Neural cell (in vitro differentiated cells): ENCODE data around the gene TPI1. TPM values are rescaled to one million over a fixed set of nuclear protein-coding genes. Genes with fewer than 3 reads are reported as not detected.

Experiments
- H2AFZ ChIP-seq: fragments of 200-600, 300-800 bp; sonication (generic), shearing (Covaris generic); 2 replicates; pipeline ENCODE4 v1.6.0; 2014; ENCODE audit warnings: low read depth, mild to moderate bottlenecking, antibody characterized with exemption, low read length, moderate library complexity
- H3F3A ChIP-seq: fragments of 200-600 bp; shearing (Covaris generic); 2 replicates; pipeline ENCODE4 v1.6.1; 2016; ENCODE audit warnings: mild to moderate bottlenecking, moderate library complexity, mixed read lengths, antibody characterized with exemption, low read length; ENCODE audit not compliant: insufficient read depth, poor library complexity, severe bottlenecking
- H3K27ac ChIP-seq: fragments of 200-600, 300-800 bp; sonication (generic), shearing (Covaris generic); 2 replicates; pipeline ENCODE4 v1.5.1; 2014; ENCODE audit warnings: mild to moderate bottlenecking, low read length, moderate library complexity
- H3K27me3 ChIP-seq: fragments of 300-800, 200-600 bp; sonication (generic), shearing (Covaris generic); 2 replicates; pipeline ENCODE4 v1.6.0; 2014; ENCODE audit warnings: mild to moderate bottlenecking, low read depth, low read length, moderate library complexity; ENCODE audit not compliant: insufficient read depth
- H3K36me3 ChIP-seq: fragments of 300-800, 200-600 bp; sonication (generic), shearing (Covaris generic); 2 replicates; pipeline ENCODE4 v1.5.1; 2014; ENCODE audit warnings: mild to moderate bottlenecking, antibody characterized with exemption, low read length, moderate library complexity; ENCODE audit not compliant: insufficient read depth
- H3K4me2 ChIP-seq: fragments of 300-800, 200-600 bp; sonication (generic), shearing (Covaris generic); 2 replicates; pipeline ENCODE4 v1.6.0; 2014; ENCODE audit warnings: mild to moderate bottlenecking, low read length
- H3K4me3 ChIP-seq: fragments of 300-800, 200-600 bp; sonication (generic), shearing (Covaris generic); 2 replicates; pipeline ENCODE4 v1.5.1; 2014; ENCODE audit warnings: mild to moderate bottlenecking, low read length, moderate library complexity
- H3K79me2 ChIP-seq: fragments of 200-600 bp; shearing (Covaris generic); replicated peaks from 2 replicates; pipeline ENCODE4 v1.6.0; 2014; ENCODE audit warnings: mild to moderate bottlenecking, low read length, moderate library complexity; ENCODE audit not compliant: insufficient read depth
- H3K9ac ChIP-seq: fragments of 300-800, 200-600 bp; sonication (generic), shearing (Covaris generic); 2 replicates; pipeline ENCODE4 v1.6.1; 2016; ENCODE audit warnings: mild to moderate bottlenecking, low read length, mixed read lengths
- H3K9me2 ChIP-seq: fragments of 200-600 bp; shearing (Covaris generic); 2 replicates; pipeline ENCODE4 v1.6.1; 2016; ENCODE audit warnings: mild to moderate bottlenecking, low read length, mixed read lengths; ENCODE audit not compliant: insufficient read depth
- H3K9me3 ChIP-seq: fragments of 200-600, 300-800 bp; sonication (generic), shearing (Covaris generic); 2 replicates; pipeline ENCODE4 v1.6.1; 2016; ENCODE audit warnings: mild to moderate bottlenecking, mixed run types, low read length, moderate library complexity, mixed read lengths
- H4K20me1 ChIP-seq: fragments of 200-600 bp; shearing (Covaris generic); 2 replicates; pipeline ENCODE4 v1.6.1; 2016; ENCODE audit warnings: mild to moderate bottlenecking, mixed run types; ENCODE audit not compliant: insufficient read depth
- EP300 ChIP-seq: fragments of 450-650 bp; conservative IDR thresholded peaks from 2 replicates; pipeline ENCODE4 v1.6.1; 2014; ENCODE audit warnings: antibody characterized with exemption, mild to moderate bottlenecking, moderate library complexity; ENCODE audit not compliant: poor library complexity, severe bottlenecking
- EZH2 ChIP-seq: fragments of 200-600, 300-800 bp; shearing (Covaris generic), sonication (generic); IDR thresholded peaks from 2 replicates; pipeline ENCODE4 v1.6.1; 2014; ENCODE audit warnings: antibody characterized with exemption, low read length, borderline replicate concordance, mild to moderate bottlenecking; ENCODE audit not compliant: insufficient read depth, poor library complexity, severe bottlenecking
- MXI1 ChIP-seq: fragments of 450-650 bp; conservative IDR thresholded peaks from 2 replicates; pipeline ENCODE4 v1.6.1; 2014; ENCODE audit warnings: antibody characterized with exemption, mild to moderate bottlenecking; ENCODE audit not compliant: poor library complexity, severe bottlenecking
- POLR2AphosphoS5 ChIP-seq: IDR thresholded peaks from 2 replicates; pipeline ENCODE4 v1.6.1; 2012
- RAD21 ChIP-seq: fragments of 450-650 bp; conservative IDR thresholded peaks from 2 replicates; pipeline ENCODE4 v1.6.1; 2014; ENCODE audit warnings: antibody characterized with exemption, mild to moderate bottlenecking, moderate library complexity
- REST ChIP-seq: IDR thresholded peaks from 2 replicates; pipeline ENCODE4 v1.6.1; 2012; ENCODE audit warnings: borderline replicate concordance
- SMC3 ChIP-seq: fragments of 450-650 bp; conservative IDR thresholded peaks from 2 replicates; pipeline ENCODE4 v1.6.1; 2014; ENCODE audit warnings: antibody characterized with exemption, mild to moderate bottlenecking, moderate library complexity; ENCODE audit not compliant: poor library complexity
- TAF1 ChIP-seq: IDR thresholded peaks from 2 replicates; pipeline ENCODE4 v1.6.1; 2012; ENCODE audit warnings: low read depth
- polyA plus RNA-seq: library from polyadenylated mRNA; depleted of rRNA; stranded (reverse); fragments of >200 nt; gene quantifications from 2 replicates; pipeline ENCODE4 v1.2.3, GENCODE V29; 2014
- TF ChIP-seq, protein P1 (sequence below): fragments of 450-650 bp; IDR thresholded peaks from 2 replicates; pipeline ENCODE4 v1.5.1; 2014; ENCODE audit warnings: antibody characterized with exemption, mild to moderate bottlenecking, moderate library complexity; ENCODE audit not compliant: poor library complexity, severe bottlenecking

The TPI1 gene
- polyA plus RNA-seq, 1 donor from 2014 or later = 288 TPM

DNA sequence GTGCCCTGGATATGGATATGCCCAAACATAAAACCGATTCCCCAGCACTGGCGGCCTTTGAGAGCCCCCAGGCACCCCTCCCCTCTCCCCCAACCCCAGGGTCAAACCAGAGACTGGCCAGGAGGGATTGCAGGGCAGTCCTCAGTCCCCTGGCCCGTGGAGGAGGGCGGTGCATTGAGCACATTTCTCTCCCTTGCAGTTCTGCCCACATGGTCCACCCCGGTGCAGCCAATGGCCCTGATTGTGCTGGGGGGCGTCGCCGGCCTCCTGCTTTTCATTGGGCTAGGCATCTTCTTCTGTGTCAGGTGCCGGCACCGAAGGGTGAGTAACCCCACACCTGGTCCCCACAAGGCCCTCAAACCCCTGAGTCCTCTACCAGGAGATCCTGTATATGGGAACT, 49.1 kb upstream of the TPI1 start:
- Histone ChIP-seq H3K27ac (no peak overlapping the region), H3F3A (no peaks in the 10 kb centered on the region), H3K79me2 (peaks cover 25% of the 10 kb centered on the region), H3K9ac (no peak overlapping the region), H3K4me2 (no peak overlapping the region), H2AFZ (no peak overlapping the region), H3K9me2 (no peaks in the 10 kb centered on the region), H3K4me3 (no peak overlapping the region), H3K36me3 (no peaks in the 10 kb centered on the region), H3K27me3 (no peaks in the 10 kb centered on the region), H3K9me3 (no peaks in the 10 kb centered on the region), H4K20me1 (no peaks in the 10 kb centered on the region)
- TF ChIP-seq, protein P1, sequence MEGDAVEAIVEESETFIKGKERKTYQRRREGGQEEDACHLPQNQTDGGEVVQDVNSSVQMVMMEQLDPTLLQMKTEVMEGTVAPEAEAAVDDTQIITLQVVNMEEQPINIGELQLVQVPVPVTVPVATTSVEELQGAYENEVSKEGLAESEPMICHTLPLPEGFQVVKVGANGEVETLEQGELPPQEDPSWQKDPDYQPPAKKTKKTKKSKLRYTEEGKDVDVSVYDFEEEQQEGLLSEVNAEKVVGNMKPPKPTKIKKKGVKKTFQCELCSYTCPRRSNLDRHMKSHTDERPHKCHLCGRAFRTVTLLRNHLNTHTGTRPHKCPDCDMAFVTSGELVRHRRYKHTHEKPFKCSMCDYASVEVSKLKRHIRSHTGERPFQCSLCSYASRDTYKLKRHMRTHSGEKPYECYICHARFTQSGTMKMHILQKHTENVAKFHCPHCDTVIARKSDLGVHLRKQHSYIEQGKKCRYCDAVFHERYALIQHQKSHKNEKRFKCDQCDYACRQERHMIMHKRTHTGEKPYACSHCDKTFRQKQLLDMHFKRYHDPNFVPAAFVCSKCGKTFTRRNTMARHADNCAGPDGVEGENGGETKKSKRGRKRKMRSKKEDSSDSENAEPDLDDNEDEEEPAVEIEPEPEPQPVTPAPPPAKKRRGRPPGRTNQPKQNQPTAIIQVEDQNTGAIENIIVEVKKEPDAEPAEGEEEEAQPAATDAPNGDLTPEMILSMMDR = no peak
- TF ChIP-seq EP300 (no peak), MXI1 (no peak), REST (no peak), RAD21 (no peak), EZH2 (no peak), POLR2AphosphoS5 (no peak), SMC3 (no peak), TAF1 (no peak)

GRCh38 chr12:6818645-6819044, 48.7 kb upstream of the TPI1 start:
- no peaks in the 10 kb centered on the region for H3K27me3 ChIP-seq
- no peaks in the 10 kb centered on the region for H3K36me3 ChIP-seq
- H3F3A ChIP-seq = no peaks in the 10 kb centered on the region
- no peak overlapping the region for H3K9ac ChIP-seq
- no peak overlapping the region for H3K4me2 ChIP-seq
- peaks cover 25% of the 10 kb centered on the region for H3K79me2 ChIP-seq
- H3K27ac ChIP-seq = no peak overlapping the region
- no peaks in the 10 kb centered on the region for H3K9me3 ChIP-seq
- no peak overlapping the region for H2AFZ ChIP-seq
- no peak overlapping the region for H3K4me3 ChIP-seq
- H4K20me1 ChIP-seq = no peaks in the 10 kb centered on the region
- H3K9me2 ChIP-seq = no peaks in the 10 kb centered on the region
- TF ChIP-seq POLR2AphosphoS5 (no peak), RAD21 (no peak), MXI1 (no peak), SMC3 (no peak), EP300 (no peak), EZH2 (no peak), REST (no peak), TAF1 (no peak)
- TF ChIP-seq, protein P1 = no peak
